ENCODE measurements around the gene ERCC1.

ERCC1 gene

DNA sequence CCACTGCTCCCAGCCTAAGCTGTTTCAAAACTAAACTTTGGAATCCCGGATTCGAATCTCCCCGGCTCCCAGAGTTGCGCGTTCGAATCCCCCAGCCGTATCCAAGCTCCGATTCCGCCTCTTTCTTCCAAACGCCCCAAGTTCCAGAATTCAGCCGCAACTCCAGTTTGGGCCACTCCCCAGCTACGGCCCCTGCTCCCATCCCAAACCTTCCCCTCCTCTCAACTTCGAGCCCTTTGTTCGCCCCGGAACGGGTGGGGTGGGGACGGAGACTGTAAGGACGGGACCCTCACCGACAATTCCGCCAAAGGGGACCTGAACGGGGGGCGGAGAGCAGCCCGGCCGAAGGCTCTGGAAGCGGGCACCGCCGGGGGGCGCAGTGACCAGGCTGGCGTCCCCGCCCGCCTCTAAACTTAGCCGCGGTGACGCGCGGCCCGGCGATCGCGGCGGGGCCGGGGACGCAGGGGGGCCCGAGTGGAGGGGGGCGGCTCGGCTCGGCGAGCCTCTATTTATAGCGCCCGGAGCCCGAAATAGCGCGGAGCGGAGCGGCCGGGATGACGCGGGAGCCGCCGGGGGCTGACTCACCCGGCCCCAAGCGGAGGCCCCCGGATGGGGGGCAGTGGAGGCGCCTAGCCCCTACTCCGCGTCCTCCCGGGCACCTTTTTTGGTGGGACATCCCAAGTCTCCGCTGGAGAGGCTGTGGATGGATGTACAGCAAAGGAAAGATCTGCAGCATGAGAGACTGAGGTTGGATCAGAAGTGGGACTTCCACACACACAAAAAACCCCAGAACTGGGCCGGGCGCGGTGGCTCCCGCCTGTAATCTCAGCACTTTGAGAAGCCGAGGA lies 4.9 kb upstream of the ERCC1 start:
- H3K79me2 ChIP-seq (ENCODE audit: control insufficient read depth, low read length): no peaks in the 10 kb centered on the region
- no peak overlapping the region for H3K27ac ChIP-seq (ENCODE audit: low read depth, low read length)
- H3K36me3 ChIP-seq (ENCODE audit: control insufficient read depth, low read length): no peaks in the 10 kb centered on the region
- no peaks in the 10 kb centered on the region for H3K9me2 ChIP-seq (replicated peaks; ENCODE audit: control insufficient read depth, low read length)
- TF ChIP-seq EZH2phosphoT487 (IDR thresholded peaks at IDR 0.05; ENCODE audit: borderline replicate concordance, low read length): no peak
- TF ChIP-seq, protein P1, sequence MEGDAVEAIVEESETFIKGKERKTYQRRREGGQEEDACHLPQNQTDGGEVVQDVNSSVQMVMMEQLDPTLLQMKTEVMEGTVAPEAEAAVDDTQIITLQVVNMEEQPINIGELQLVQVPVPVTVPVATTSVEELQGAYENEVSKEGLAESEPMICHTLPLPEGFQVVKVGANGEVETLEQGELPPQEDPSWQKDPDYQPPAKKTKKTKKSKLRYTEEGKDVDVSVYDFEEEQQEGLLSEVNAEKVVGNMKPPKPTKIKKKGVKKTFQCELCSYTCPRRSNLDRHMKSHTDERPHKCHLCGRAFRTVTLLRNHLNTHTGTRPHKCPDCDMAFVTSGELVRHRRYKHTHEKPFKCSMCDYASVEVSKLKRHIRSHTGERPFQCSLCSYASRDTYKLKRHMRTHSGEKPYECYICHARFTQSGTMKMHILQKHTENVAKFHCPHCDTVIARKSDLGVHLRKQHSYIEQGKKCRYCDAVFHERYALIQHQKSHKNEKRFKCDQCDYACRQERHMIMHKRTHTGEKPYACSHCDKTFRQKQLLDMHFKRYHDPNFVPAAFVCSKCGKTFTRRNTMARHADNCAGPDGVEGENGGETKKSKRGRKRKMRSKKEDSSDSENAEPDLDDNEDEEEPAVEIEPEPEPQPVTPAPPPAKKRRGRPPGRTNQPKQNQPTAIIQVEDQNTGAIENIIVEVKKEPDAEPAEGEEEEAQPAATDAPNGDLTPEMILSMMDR (IDR thresholded peaks at IDR 0.05; ENCODE audit: low read depth, low read length, poor library complexity, severe bottlenecking): peak; percentile 75
- H3K9me3 ChIP-seq (ENCODE audit: control insufficient read depth, insufficient read depth, low read length): no peaks in the 10 kb centered on the region
- H3K4me2 ChIP-seq (ENCODE audit: low read length): peak overlapping the region; percentile 83
- peaks cover 44% of the 10 kb centered on the region for H3K4me1 ChIP-seq (ENCODE audit: control insufficient read depth, low read length)
- peaks cover 18% of the 10 kb centered on the region for H3F3A ChIP-seq (ENCODE audit: control insufficient read depth, insufficient read depth)
- no peaks in the 10 kb centered on the region for H4K20me1 ChIP-seq (ENCODE audit: control insufficient read depth, insufficient read depth, low read depth, low read length)
- H3K4me3 ChIP-seq (ENCODE audit: low read length): peak overlapping the region; percentile 76
- H3K27me3 ChIP-seq (ENCODE audit: control insufficient read depth, low read length): peaks cover 8% of the 10 kb centered on the region

DNA sequence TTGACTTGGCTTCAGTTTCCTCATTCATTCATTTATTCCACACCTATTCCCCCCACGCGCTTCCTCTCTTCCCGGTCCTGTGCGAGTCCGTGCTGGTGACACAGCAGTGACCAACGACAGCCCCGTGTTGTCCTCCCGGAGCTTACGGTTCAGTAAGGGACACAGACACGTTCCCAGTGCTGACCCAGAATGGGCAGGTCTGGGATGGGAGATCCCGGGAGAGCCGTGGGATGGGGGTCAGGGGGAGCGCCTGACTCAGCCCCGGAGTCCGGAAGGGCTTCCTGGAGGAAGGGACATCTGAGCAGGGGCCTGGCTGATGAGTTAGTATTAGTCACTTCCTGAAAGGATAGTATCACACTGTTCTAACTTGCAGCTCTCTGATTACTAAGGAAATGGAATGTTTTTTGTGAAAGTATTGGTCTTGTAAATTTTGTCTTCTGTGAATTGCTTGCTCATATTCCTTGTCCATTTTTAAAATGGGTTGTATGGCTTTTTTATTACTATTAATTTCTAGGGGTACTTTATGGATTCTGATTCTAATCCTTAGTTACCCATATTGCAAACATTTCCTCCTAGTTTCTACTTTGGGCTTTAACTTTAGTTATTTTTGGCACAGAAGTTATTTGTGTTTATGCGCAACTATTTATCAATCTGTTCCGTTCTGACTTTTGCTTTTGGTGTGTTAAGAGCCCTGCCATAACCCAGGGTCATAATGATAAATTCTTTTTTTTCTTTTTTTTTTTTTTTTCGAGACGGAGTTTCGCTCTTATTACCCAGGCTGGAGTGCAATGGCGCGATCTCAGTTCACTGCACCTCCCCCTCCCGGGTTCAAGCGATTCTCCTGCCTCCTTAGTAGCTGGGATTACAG lies 708 bp upstream of the ERCC1 start:
- Histone ChIP-seq H3K27ac (ENCODE audit: low read depth, low read length) (peak overlapping the region; percentile 83), H4K20me1 (ENCODE audit: control insufficient read depth, insufficient read depth, low read depth, low read length) (no peaks in the 10 kb centered on the region), H3K36me3 (ENCODE audit: control insufficient read depth, low read length) (peaks cover 12% of the 10 kb centered on the region), H3K4me3 (ENCODE audit: low read length) (peak overlapping the region; percentile 81), H3F3A (ENCODE audit: control insufficient read depth, insufficient read depth) (peaks cover 18% of the 10 kb centered on the region), H3K4me1 (ENCODE audit: control insufficient read depth, low read length) (peaks cover 75% of the 10 kb centered on the region), H3K9me3 (ENCODE audit: control insufficient read depth, insufficient read depth, low read length) (no peaks in the 10 kb centered on the region), H3K9me2 (replicated peaks; ENCODE audit: control insufficient read depth, low read length) (no peaks in the 10 kb centered on the region), H3K79me2 (ENCODE audit: control insufficient read depth, low read length) (peaks cover 16% of the 10 kb centered on the region), H3K4me2 (ENCODE audit: low read length) (peak overlapping the region; percentile 92), H3K27me3 (ENCODE audit: control insufficient read depth, low read length) (peaks cover 8% of the 10 kb centered on the region)
- TF ChIP-seq, protein P1 (IDR thresholded peaks at IDR 0.05; ENCODE audit: low read depth, low read length, poor library complexity, severe bottlenecking): no peak
- TF ChIP-seq EZH2phosphoT487 (IDR thresholded peaks at IDR 0.05; ENCODE audit: borderline replicate concordance, low read length): no peak

DNA sequence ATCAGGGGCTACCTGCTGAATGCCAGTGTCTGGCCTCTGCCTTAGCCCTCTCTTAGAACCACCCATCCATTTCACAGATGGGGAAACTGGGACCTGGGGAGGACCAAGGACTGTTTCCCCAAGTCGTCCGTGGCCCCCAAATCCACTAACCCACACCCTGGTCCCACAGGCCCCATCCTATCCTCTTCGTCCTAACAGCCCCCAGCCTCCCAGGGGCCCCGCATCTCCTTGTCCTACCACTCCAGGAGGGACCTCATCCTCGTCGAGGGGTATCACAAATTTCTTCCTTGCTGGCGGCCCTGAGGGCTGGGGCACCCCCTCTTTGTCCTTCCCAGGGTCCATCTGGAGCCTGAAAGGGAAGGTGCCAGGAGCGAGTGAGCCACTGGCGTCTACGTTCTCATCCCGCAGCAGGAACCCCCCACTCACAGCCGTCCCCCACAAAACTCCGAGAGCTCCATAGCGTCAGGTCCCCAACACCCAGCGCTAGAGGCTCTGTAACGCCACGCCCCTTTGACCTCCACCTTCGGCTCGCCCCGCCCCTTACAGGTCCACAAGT lies 606 bp downstream of the ERCC1 start:
- Histone ChIP-seq H3K4me1 (ENCODE audit: control insufficient read depth, low read length) (peaks cover 77% of the 10 kb centered on the region), H3K79me2 (ENCODE audit: control insufficient read depth, low read length) (peaks cover 16% of the 10 kb centered on the region), H3K4me3 (ENCODE audit: low read length) (peak overlapping the region; percentile 81), H3K9me2 (replicated peaks; ENCODE audit: control insufficient read depth, low read length) (no peaks in the 10 kb centered on the region), H3K27me3 (ENCODE audit: control insufficient read depth, low read length) (no peaks in the 10 kb centered on the region), H3F3A (ENCODE audit: control insufficient read depth, insufficient read depth) (peaks cover 20% of the 10 kb centered on the region), H4K20me1 (ENCODE audit: control insufficient read depth, insufficient read depth, low read depth, low read length) (no peaks in the 10 kb centered on the region), H3K27ac (ENCODE audit: low read depth, low read length) (peak overlapping the region; percentile 83), H3K36me3 (ENCODE audit: control insufficient read depth, low read length) (peaks cover 18% of the 10 kb centered on the region), H3K9me3 (ENCODE audit: control insufficient read depth, insufficient read depth, low read length) (no peaks in the 10 kb centered on the region), H3K4me2 (ENCODE audit: low read length) (peak overlapping the region; percentile 92)
- TF ChIP-seq, protein P1 (IDR thresholded peaks at IDR 0.05; ENCODE audit: low read depth, low read length, poor library complexity, severe bottlenecking): no peak
- TF ChIP-seq EZH2phosphoT487 (IDR thresholded peaks at IDR 0.05; ENCODE audit: borderline replicate concordance, low read length): no peak

Measured in DOHH2 (cell line).